NCI-H446 treated with DMSO at 0.1 percent for 48 hours (cell line): ENCODE data around the gene NTM.

Experiments
- DNase-seq: peaks from one replicate; lab custom pipeline; 2025; lab: John Stamatoyannopoulos, UW

NTM gene

DNA sequence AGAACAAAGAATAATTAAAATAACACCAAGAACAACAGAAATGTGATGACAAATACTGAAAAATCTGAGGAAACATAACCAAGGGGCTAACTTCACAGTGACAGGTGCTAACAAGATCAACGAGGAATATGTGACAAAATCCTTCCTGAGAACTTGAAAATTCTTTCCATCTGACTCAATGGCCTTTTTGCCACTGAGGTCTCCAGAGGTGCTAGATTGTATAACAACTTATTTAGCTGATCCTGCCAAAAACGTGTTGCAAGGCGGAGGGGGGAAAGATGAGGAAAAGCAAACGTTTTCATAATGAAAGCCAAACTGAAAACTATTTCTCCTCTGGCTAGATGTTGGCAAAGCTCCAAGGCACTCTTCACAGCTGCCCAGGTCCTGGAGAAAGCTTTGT lies 364.5 kb downstream of the NTM start:
- no peak for DNase-seq

DNA sequence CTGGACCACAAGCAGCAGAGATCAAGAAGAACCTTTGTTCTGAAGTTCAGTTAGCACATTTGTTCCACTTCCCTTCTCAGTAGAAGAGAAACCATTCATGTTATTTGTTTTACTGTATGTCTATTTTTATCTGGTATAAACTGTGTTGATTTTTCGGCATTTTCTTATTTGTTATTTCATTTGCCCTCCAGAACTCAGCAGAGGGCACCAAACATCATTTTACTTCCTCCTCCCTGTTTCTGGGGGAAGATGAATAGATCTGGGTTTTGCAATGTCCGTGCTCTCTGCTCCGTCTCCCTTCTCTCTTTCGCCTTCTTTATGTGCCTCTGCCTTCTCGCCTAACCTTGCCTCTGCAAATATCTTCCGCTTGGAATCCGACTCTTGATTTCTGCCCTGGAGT lies 366.9 kb downstream of the NTM start:
- no peak for DNase-seq

DNA sequence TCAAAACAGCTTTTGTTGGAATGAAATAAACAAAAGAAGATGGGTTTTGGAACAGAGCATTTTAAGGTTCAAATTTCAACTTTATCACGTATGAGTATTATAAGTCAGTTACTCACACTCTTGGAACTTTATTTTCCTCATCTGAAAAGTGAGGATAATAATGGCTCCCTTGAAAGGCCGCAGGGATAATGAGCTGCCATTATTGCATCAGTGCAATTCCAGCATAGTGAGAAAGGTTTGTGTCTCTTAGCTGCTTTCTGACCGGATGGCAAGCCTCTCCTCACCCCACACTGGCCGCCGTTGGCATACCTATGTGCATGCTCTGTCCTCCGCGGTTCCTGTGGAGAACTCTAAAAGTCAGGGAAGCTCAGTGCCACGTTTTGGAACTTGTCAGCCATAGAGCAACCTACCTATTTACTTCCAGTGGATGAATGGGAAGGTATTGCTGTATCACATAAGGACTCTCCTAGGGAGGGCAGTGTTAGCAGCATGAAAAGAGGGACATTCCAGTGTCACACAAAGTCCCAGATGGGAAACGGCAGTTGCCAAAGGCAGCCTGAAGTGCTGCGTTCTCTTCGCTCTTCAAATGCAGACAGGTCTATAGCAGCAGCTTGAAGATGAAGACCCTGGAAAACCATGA lies 368.9 kb downstream of the NTM start:
- DNase-seq = no peak

DNA sequence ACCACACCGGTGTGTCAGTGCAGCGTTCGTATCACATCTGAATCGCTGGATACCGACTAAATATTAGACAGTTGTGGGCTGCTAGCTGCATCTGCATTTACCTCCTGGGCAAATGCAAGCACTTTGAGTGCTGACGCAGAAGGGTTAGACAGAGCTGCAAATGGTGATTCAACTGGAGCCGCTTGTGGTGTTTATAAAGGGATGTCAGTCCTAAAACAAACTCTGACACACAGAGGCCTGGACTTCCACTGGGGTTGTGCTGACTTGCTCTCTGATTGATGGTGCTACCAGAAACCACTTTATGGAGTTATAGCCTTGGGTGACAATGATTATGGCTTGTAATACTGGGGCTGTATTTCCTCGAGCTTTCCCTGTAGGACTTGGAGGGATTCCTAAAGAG lies 374.4 kb downstream of the NTM start:
- no peak for DNase-seq

DNA sequence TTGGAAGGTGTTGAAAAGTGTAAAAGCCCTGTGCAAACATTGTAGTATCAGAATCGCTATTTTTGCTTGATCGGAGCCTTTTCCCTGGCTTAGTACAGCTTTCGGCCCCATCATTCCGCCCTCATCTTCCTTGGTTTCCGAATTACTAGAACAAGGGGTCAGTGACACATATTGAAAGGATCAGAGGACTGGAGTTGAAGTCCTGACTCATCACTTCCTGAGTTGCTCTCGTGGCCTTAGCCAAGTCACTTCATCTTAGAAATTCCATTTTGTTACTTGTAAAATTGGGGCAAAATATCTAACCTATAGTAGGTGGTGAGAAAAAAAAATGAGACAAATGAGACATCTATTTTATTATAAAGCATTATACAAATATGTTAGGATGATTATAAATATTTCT lies 375.0 kb downstream of the NTM start:
- DNase-seq = no peak

DNA sequence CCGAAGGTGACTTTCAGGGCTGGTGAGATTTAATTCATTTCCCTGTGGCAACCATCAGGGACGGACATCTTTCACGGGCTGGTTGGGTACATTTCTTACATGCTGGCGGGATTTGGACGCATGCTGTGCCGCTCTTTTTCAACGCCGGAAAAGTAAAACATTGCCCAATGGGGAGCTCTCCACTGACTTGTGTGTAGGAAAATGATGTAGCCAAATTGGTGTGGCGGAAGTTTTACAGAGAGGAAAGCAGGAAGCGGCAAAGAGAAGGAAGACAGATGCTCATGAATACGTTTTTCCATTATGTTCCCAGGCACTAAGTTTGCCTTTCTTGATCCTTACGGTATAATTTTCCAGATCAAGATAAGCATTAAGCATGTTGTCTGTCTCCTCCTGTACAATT lies 375.8 kb downstream of the NTM start:
- DNase-seq = no peak

DNA sequence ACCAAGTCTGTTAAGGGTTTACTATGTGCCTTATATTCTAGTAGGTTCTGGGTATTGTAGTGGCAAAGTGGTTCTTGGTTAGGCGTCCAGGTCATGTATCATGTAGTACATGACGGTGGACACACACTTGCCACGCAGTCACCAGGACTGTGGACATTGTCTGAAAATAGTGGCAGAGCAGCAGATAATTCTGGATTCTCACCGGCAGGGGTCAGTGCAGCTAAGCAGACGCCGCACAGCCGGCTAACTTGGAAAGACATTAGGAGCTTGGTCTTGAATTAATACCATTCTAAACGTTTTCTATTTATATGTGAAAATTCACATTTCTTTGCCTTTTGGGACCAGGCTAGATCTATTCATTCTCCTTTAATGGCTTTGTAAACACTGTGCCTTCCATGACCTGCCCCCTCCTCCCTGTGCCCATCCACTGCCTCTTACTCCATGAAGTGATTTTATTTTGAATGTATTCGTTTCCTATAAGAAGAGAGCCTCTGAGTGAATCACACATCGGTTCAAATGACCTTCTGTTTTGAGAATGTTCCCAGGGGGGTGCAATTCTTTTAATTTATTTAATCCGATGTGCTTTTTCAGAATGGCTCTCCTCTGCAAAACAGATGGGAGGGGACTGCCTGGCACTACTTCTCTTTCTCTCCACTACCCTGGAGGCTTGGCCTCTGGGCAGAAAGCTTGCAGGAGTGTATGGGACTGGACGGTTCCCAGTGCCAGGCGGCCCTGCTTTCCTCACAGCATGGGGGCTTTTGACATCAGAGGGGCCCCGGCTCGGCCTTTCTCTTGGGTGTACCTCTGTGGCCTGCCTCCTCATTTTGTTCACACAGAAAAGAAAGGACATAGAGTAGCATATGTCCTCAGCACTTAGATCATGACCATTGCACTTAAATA lies 378.0 kb downstream of the NTM start:
- no peak for DNase-seq

DNA sequence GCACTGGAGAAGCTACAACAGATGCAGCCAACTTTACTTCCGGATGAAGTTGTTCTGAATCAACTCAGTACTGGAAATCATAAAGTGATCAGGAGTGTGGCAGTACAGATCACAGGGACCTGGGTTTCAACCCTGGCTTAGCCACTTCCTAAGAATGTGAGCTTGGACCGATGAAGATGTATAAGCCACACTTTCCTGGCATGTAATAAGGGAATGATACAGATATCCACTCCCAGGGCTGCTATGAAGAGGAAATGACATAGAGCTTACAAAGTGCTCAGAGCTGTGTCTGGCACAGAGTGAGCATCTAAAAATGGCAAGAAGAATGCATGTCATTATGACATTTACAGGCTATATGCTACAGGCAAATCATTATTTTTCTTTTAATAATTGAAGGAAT lies 378.7 kb downstream of the NTM start:
- no peak for DNase-seq

DNA sequence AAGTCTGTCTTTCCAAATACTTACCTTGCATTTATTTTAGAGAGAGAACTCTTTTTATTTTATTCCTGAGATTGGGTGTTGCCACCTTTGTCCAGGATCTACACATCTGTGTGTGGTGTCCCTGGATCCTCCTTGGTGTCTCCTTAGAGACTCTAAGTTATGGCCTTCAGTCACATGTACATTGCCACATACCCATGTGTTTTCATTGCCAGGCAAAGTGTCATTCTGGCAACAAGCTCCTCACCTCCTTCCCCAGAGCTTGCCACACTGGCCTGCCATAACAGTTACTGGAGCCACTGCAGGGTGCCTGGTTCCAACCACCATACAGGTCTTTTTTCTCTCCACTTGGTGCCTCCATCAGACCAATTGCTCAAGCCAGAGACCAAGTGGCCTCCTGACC lies 379.7 kb downstream of the NTM start:
- no peak for DNase-seq

DNA sequence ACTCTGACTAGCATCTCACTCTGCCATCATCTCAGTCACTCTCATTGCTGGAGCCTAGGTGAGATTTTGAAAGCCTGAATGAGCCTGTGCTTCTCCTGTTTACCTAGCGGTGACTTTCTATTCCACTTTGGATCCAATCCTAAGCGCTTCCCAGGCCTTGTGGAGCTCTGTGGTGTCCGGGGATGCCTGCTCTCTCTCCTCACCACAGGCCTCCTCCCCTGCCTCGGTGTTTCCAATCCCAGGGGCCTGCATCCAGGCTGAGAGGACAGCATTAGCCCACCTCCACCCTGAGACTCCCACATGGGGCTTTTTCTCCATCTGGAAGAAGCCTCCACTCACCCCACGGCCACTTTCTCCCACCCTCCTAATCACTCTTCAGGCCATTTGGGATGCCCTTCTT lies 380.3 kb downstream of the NTM start:
- no peak for DNase-seq

DNA sequence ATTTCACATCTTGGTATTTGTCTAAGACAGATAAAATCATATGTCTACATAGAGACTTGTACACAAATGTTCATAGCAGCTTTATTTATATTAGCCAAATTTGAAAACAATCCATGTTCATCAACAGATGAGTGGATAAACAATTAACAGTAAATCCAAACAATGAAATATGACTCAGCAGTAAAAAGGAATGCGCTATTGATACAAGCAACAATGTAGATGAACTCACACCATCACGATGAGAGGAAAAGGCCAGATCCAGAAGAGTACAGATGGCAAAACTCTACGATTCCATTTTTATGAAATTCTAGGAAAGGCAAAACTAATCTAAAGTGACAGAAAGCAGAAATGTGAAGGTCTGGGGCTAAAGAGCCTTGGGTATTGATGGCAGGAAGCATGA lies 384.3 kb downstream of the NTM start:
- no peak for DNase-seq

DNA sequence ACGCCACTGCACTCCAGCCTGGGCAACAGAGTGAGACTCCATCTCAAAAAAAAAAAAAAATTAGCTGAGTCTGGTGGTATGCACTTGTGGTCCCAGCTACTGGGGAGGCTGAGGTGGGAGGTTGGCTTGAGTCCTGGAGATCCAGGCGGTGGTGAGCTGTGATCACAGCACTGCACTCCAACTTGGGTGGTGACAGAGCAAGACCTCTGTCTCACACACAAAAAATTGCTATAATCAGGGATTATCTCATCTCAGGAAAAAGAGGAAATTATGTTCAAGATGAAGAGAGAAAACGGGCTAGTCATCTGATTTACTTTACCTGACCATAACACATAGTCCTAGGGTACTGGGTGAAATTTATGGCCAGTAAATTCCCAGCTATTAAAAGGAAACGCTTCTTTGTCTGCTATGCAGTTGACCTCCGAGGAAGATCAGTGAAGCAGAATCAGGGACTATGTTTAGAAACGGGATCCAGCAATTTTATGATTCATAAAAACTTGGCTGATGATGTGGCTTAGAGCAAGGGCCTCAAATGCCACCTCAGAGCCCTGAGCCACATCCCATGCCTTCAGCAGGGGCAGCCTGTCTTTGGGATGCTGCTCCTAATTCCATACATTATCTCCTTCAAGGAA lies 386.2 kb downstream of the NTM start:
- DNase-seq = no peak

DNA sequence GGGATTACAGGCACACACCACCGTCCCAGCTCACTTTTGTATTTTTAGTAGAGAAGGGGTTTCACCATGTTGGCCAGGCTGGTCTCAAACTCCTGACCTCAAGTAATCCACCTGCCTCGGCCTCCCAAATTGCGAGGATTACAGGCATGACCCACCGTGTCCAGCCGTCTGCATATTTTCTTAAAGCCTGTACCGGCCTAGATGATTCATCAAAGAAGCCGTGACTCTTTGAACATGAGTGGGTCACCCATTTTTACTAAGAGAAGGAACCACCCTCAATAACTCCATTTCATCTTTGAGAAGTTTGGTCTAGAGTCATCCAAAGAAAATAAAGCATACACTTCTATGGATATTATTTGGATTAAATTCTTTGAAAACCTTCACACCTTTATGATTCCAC lies 388.3 kb downstream of the NTM start:
- no peak for DNase-seq

DNA sequence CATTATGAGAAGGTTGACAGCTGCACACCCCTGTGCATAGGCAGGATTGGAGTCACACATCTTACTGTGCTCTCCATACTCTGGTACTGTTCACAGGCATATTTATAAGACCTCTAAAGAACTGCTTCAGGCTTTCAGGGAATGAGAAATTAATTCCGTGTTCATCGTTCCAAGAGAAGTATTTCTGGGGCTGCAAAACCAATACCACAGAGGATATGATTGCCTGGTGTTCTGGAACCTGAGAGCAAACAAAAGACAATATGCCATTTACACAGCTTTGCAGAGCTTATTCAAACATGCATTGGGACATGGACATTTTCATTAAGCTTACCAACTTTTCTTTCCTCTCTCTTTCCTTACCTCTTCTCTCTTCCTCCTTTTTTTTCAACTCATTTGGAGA lies 388.7 kb downstream of the NTM start:
- no peak for DNase-seq

DNA sequence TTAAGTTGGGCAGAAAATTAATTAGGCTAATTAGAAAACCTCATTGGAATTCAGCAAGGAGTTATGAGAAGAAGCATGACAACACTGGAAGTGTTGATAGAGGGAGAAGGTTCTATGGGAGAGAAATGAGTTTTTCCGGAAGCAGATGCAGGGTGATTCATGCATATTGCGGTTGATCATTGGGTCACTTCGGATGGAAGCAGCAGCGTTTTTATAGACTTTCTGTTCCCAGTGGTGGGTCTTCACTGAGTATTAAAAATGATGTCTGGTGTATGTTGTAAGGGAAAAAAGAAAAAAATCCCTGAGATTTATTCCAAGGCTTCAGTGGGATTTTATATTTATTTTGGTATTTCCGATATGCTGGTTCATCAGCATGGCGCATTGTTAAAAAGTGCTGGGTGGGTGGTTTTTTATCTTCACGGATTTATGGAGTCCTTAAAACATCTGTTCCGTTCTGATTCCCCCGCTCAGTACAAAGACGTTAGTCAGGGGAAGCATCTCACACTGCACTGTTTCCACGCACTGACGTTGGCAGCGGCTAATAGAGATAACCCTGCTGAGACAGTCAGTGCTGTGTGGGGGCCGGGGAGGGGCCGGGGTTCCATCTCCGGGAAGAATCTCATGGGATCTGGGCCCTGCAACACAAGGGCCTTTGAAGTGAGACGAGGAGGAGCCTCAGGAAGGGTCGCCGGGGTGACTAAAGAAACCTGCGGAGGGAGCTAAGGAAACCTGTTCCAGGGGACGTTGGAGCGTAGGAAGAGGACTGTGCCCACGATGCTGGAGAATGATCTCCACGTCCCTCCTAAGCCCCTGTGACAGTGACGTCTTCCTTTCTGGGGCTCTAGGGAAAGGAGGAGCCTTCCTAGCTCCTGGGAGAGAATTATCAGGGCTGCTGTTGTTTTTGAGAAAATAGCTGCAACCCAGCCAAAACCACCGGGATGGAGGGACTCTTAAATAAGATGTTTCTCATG lies 390.0 kb downstream of the NTM start:
- no peak for DNase-seq

DNA sequence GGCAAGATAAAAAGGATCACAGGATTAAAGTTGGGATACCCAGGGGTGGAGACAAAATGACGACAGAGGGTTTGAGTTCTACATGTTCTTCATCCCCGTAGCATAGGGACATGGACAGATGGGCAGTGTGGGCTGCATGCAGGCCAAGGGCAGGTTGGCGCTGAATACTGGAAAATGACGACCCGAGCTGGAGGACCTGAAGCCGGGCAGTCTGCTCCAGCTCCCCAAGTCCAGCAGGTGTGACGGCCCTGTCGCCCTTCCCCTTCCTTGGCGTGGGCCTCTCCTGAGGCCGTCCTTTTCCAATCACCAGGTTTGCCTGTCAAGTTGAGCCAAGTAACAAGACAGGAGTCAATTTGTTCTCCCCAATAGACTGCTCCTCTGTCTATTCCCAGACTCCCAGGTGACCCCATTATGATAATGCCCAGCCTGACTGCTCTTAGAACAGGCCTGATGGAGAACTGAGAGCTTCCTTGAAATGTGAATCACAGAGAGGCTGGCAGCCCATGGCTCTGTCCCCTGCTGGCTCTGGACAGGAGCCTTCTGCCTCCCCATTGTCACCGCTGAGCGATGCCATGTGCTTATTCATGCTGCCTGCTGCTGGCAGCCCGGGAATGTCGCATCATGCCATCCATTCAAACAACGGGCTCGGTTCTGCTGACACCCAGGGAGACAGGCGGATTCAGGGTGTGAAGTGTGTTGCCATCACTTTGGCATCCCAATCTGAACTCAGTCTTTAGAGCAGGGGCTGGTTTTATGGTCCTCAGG lies 392.1 kb downstream of the NTM start:
- no peak for DNase-seq

DNA sequence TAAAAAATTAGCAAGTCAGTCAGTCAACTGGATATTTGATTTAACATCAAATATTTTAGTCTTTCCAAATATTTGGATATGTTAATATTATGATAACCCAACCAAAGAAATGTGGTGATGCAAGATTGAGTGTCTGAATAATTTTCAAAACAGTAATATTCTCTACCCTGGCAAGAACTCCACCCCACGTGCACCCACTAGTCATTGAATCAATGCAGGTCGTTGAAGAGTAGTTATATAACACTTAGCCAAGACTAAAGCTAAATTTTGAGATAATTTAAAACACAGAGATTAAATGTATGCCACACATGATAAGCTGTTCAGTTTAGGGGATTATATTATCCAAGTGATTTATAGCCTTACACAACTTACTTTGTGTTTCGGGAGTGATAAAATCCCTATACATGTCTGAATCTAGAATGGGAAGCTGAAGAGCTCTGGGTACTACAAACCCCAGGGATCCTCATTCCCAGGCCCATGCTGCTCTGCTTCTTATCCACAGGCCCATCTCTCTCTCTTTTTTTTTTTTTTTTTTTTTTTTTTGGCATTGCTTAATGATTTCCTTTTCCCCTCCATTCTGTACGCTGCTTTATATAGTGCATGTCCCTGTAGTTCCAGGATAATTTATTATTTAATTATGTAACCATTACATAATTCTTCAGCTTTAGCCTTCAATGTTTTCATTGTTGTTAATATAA lies 392.9 kb downstream of the NTM start:
- DNase-seq = no peak

DNA sequence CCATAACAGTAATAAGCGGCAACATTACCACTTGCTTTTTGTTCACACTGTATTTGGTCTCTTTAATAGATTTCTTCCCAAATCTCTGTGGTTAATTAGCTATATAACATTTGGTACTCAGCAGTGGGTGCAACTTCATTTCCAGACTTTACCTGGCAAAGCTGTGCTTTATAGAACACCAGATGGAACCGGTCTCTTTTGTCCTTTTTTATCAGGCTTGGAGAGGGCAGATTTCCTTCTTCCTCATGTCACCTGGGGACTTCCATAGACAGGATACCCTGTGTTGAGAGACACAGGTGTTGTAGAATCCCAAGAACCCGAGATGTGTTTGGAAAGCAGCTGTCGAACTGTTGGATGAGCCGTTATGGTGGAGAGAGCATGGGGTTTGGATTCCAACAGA lies 393.7 kb downstream of the NTM start:
- DNase-seq = no peak

DNA sequence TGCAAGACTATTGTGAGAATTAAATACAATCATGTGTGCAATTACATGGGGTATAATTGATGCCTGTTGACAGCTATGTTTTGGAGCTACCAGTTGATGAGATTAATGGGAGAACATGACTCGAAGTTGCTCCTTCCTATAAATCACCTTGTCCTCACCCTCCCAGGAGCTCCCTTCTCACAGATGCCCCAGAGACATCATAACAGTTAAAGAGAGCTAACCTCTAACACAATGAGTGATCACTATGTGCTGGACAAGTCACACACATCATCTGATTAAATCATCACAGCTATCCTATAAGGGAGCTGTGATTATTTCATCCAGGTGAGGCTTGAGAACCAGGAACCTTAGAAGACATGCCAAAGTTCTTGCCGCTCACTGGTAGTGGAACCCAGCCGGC lies 394.2 kb downstream of the NTM start:
- DNase-seq = no peak

DNA sequence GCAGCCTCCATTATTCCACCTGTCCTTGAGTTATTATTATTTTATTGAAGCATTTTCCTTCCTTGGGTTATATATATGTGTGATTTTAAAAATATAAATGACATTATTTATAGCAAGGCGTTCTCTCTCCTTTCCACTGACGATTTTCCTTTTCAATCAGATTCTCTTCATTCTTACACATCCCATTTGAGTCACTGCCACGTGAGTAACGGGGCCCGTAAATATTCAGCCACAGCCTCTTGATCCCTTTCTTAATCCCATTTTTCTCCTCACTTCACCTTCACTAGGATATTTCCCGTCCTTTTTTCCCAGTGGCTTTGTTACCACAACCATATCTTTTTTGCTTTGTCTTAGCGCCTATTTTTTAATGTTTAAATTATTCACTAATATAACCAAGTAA lies 396.2 kb downstream of the NTM start:
- DNase-seq = no peak

DNA sequence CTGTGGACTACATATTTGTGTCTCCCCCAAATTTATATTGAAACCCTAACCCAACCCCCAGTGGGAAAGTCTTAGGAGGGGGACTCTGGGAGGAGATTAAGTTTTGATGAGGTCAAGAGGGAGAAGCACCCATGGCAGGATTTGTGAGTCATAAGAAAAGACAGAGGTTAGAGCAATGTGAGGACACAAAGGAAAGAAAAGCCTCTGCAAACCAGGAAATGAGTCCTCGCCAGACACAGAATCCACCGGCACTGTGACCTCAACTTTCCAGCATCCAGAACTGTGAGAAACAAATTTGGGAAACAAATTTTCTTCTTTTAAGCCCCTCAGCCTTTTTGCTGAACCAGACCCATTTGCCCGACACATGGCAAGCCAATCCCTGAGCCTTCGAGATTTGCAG lies 397.0 kb downstream of the NTM start:
- no peak for DNase-seq
